ENCODE data around the gene NDUFB2.

NDUFB2 gene

GRCh38 chr7:140723006-140723405, 26.5 kb downstream of the NDUFB2 start:
- Histone ChIP-seq H3K27me3 (ENCODE audit: low read length) (no peaks in the 10 kb centered on the region), H2AFZ (ENCODE audit: low read depth, low read length, severe bottlenecking) (no peak overlapping the region), H4K20me1 (ENCODE audit: low read depth, low read length) (no peaks in the 10 kb centered on the region), H3K79me2 (ENCODE audit: insufficient read depth, low read length) (no peaks in the 10 kb centered on the region), H3K9me3 (ENCODE audit: insufficient read depth, low read length) (no peaks in the 10 kb centered on the region), H3K9ac (ENCODE audit: low read length) (no peak overlapping the region), H3K27ac (ENCODE audit: low read depth, low read length) (no peak overlapping the region), H3K4me3 (ENCODE audit: insufficient read depth, low read length, poor library complexity, severe bottlenecking) (no peak overlapping the region), H3K9me2 (replicated peaks; ENCODE audit: insufficient read depth, low read length) (no peaks in the 10 kb centered on the region), H3F3A (ENCODE audit: insufficient read depth) (peaks cover 4% of the 10 kb centered on the region; the same call in 1 of the 2 replicates), H3K4me2 (ENCODE audit: low read depth, low read length, poor library complexity, severe bottlenecking) (no peak overlapping the region), H3K36me3 (ENCODE audit: low read length) (no peaks in the 10 kb centered on the region)
- TF ChIP-seq EZH2phosphoT487 (conservative IDR thresholded peaks at IDR 0.05; ENCODE audit: low read length): no peak
- TF ChIP-seq, protein P1, sequence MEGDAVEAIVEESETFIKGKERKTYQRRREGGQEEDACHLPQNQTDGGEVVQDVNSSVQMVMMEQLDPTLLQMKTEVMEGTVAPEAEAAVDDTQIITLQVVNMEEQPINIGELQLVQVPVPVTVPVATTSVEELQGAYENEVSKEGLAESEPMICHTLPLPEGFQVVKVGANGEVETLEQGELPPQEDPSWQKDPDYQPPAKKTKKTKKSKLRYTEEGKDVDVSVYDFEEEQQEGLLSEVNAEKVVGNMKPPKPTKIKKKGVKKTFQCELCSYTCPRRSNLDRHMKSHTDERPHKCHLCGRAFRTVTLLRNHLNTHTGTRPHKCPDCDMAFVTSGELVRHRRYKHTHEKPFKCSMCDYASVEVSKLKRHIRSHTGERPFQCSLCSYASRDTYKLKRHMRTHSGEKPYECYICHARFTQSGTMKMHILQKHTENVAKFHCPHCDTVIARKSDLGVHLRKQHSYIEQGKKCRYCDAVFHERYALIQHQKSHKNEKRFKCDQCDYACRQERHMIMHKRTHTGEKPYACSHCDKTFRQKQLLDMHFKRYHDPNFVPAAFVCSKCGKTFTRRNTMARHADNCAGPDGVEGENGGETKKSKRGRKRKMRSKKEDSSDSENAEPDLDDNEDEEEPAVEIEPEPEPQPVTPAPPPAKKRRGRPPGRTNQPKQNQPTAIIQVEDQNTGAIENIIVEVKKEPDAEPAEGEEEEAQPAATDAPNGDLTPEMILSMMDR (IDR thresholded peaks at IDR 0.05; ENCODE audit: insufficient read depth, low read length, poor library complexity, severe bottlenecking): no peak

- no peaks in the 10 kb centered on the region for H4K20me1 ChIP-seq (ENCODE audit: low read depth, low read length)
- no peaks in the 10 kb centered on the region for H3K79me2 ChIP-seq (ENCODE audit: insufficient read depth, low read length)
- H3K9me2 ChIP-seq (replicated peaks; ENCODE audit: insufficient read depth, low read length): no peaks in the 10 kb centered on the region
- TF ChIP-seq, protein P1 (IDR thresholded peaks at IDR 0.05; ENCODE audit: insufficient read depth, low read length, poor library complexity, severe bottlenecking): no peak
- TF ChIP-seq EZH2phosphoT487 (conservative IDR thresholded peaks at IDR 0.05; ENCODE audit: low read length): no peak
- H3K4me3 ChIP-seq (ENCODE audit: insufficient read depth, low read length, poor library complexity, severe bottlenecking): no peak overlapping the region
- H3K27ac ChIP-seq (ENCODE audit: low read depth, low read length): no peak overlapping the region
- H3K36me3 ChIP-seq (ENCODE audit: low read length): no peaks in the 10 kb centered on the region
- H3K9me3 ChIP-seq (ENCODE audit: insufficient read depth, low read length): no peaks in the 10 kb centered on the region
- H2AFZ ChIP-seq (ENCODE audit: low read depth, low read length, severe bottlenecking): no peak overlapping the region
- no peak overlapping the region for H3K9ac ChIP-seq (ENCODE audit: low read length)
- H3K27me3 ChIP-seq (ENCODE audit: low read length): no peaks in the 10 kb centered on the region
- no peak overlapping the region for H3K4me2 ChIP-seq (ENCODE audit: low read depth, low read length, poor library complexity, severe bottlenecking)
- H3F3A ChIP-seq (ENCODE audit: insufficient read depth): peaks cover 4% of the 10 kb centered on the region; the same call in 1 of the 2 replicates
These were observed 27.1 kb downstream of the NDUFB2 start for GRCh38 chr7:140723574-140723973.

DNA sequence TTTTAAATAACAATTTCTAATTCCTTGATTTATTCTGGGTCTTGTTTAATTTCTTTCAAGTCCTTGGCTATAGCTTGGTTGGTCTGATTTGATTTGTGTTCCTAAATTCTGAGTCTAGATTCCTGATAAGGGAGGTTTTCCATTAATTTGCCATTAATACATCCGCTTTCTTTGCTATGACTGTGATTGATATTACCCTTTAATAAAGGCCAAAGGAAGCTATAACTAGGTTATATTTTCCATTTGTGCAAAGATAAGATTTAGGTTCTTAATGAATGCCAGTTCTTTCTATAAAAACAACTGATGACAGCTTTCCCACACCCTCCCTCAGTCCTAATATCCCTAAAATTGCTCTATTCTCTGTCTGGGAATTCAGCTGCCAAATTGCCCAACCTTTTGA, 28.2 kb downstream of the NDUFB2 start:
- Histone ChIP-seq H3K27ac (ENCODE audit: low read depth, low read length) (no peak overlapping the region), H3K9ac (ENCODE audit: low read length) (no peak overlapping the region), H3K79me2 (ENCODE audit: insufficient read depth, low read length) (no peaks in the 10 kb centered on the region), H3K9me2 (replicated peaks; ENCODE audit: insufficient read depth, low read length) (no peaks in the 10 kb centered on the region), H4K20me1 (ENCODE audit: low read depth, low read length) (no peaks in the 10 kb centered on the region), H3K9me3 (ENCODE audit: insufficient read depth, low read length) (no peaks in the 10 kb centered on the region), H3F3A (ENCODE audit: insufficient read depth) (peaks cover 4% of the 10 kb centered on the region; the same call in 1 of the 2 replicates), H2AFZ (ENCODE audit: low read depth, low read length, severe bottlenecking) (no peak overlapping the region), H3K4me3 (ENCODE audit: insufficient read depth, low read length, poor library complexity, severe bottlenecking) (no peak overlapping the region), H3K4me2 (ENCODE audit: low read depth, low read length, poor library complexity, severe bottlenecking) (no peak overlapping the region), H3K27me3 (ENCODE audit: low read length) (no peaks in the 10 kb centered on the region), H3K36me3 (ENCODE audit: low read length) (no peaks in the 10 kb centered on the region)
- no peak for TF ChIP-seq EZH2phosphoT487 (conservative IDR thresholded peaks at IDR 0.05; ENCODE audit: low read length)
- TF ChIP-seq, protein P1 (IDR thresholded peaks at IDR 0.05; ENCODE audit: insufficient read depth, low read length, poor library complexity, severe bottlenecking): no peak

All from SU-DHL-6 (cell line).